Measurements from ENCODE around the gene NRXN3. TPM values are rescaled to one million over a fixed set of nuclear protein-coding genes. Genes with fewer than 3 reads are reported as not detected.

Gene NRXN3
- total RNA-seq, 1 donor from 2014 or later: 18.0 TPM

DNA sequence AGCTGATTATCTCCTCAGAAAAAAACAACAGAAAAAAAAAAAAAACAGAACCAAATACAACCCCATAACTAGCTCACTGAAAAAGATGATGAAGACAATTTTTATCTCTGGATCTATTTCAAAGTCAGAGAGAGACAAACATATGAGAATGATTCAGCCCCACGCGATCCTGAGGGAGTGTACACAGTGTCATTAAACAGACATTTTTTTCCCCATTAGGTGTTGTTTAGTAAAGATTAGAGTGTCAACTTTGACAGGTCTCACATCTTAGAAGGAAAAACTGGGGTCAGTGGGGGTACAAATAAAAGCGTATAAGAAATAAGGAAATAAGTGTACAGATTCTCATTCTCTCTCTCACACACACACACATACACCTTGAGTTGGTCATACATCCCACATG is 635.4 kb downstream of the NRXN3 start:
- H3K27me3 ChIP-seq (ENCODE audit: insufficient read depth, low read length): no peaks in the 10 kb centered on the region
- no peak overlapping the region for H3K27ac ChIP-seq (ENCODE audit: low read depth, low read length)
- no peak overlapping the region for H3K27ac Mint-ChIP-seq (ENCODE audit: unreplicated experiment)
- TF ChIP-seq, protein P1, sequence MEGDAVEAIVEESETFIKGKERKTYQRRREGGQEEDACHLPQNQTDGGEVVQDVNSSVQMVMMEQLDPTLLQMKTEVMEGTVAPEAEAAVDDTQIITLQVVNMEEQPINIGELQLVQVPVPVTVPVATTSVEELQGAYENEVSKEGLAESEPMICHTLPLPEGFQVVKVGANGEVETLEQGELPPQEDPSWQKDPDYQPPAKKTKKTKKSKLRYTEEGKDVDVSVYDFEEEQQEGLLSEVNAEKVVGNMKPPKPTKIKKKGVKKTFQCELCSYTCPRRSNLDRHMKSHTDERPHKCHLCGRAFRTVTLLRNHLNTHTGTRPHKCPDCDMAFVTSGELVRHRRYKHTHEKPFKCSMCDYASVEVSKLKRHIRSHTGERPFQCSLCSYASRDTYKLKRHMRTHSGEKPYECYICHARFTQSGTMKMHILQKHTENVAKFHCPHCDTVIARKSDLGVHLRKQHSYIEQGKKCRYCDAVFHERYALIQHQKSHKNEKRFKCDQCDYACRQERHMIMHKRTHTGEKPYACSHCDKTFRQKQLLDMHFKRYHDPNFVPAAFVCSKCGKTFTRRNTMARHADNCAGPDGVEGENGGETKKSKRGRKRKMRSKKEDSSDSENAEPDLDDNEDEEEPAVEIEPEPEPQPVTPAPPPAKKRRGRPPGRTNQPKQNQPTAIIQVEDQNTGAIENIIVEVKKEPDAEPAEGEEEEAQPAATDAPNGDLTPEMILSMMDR (IDR thresholded peaks at IDR 0.05; ENCODE audit: insufficient read depth, low read depth, low read length): no peak
- no peak for TF ChIP-seq EZH2 (IDR thresholded peaks at IDR 0.05; ENCODE audit: insufficient read depth, low read length)
- H3K9me3 ChIP-seq (ENCODE audit: insufficient read depth, low read depth, low read length): no peaks in the 10 kb centered on the region
- H3K9me3 Mint-ChIP-seq (ENCODE audit: unreplicated experiment): peaks cover 2% of the 10 kb centered on the region
- no peak for DNase-seq (ENCODE audit: low read depth)
- H3K4me1 Mint-ChIP-seq (ENCODE audit: low read depth, unreplicated experiment): no peaks in the 10 kb centered on the region
- no peaks in the 10 kb centered on the region for H3K4me1 ChIP-seq (ENCODE audit: insufficient read depth, low read length)
- no peaks in the 10 kb centered on the region for H3K36me3 ChIP-seq (ENCODE audit: insufficient read depth, low read length)
- no peak overlapping the region for H3K4me3 ChIP-seq (ENCODE audit: insufficient read depth, low read depth, low read length)
- H3K4me3 Mint-ChIP-seq (ENCODE audit: unreplicated experiment): no peak overlapping the region
- no peak overlapping the region for H3K4me2 ChIP-seq (ENCODE audit: low read length)
- H3K27me3 Mint-ChIP-seq (ENCODE audit: low read depth, unreplicated experiment): no peaks in the 10 kb centered on the region
- FAIRE-seq: no peak
- H3K9ac ChIP-seq (ENCODE audit: low read length): no peak overlapping the region
- no peaks in the 10 kb centered on the region for H3K36me3 Mint-ChIP-seq (ENCODE audit: low read depth, unreplicated experiment)
- H2AFZ ChIP-seq (ENCODE audit: low read depth, low read length): no peak overlapping the region
- no peaks in the 10 kb centered on the region for H3K79me2 ChIP-seq (ENCODE audit: insufficient read depth, low read length)
- no peaks in the 10 kb centered on the region for H4K20me1 ChIP-seq (ENCODE audit: insufficient read depth, low read length)

DNA sequence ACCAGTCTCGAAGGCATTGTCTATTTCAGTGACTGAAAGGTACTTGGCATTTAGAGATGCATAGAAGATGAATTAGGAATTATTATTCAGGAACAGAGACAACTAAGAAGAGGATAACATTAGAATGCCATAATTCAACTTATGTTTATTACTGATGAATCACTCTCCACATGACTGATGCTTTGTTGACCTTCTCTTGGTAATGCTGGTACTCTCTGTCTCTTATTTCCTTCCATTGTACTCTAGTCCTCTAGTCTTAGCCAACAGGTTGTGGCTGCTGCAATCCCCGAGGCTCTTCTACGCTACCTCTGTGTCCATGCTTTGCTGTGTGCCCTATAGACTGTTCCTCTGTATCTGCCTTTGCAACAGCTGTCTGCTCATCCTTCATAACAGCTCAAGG is 652.9 kb downstream of the NRXN3 start:
- FAIRE-seq: no peak
- Mint-ChIP-seq H3K27ac (ENCODE audit: unreplicated experiment) (no peak overlapping the region), H3K4me3 (ENCODE audit: unreplicated experiment) (no peak overlapping the region), H3K36me3 (ENCODE audit: low read depth, unreplicated experiment) (no peaks in the 10 kb centered on the region), H3K9me3 (ENCODE audit: unreplicated experiment) (no peaks in the 10 kb centered on the region), H3K27me3 (ENCODE audit: low read depth, unreplicated experiment) (no peaks in the 10 kb centered on the region), H3K4me1 (ENCODE audit: low read depth, unreplicated experiment) (no peaks in the 10 kb centered on the region)
- H3K4me1 ChIP-seq (ENCODE audit: insufficient read depth, low read length): no peaks in the 10 kb centered on the region
- H3K27me3 ChIP-seq (ENCODE audit: insufficient read depth, low read length): no peaks in the 10 kb centered on the region
- no peak for TF ChIP-seq EZH2 (IDR thresholded peaks at IDR 0.05; ENCODE audit: insufficient read depth, low read length)
- TF ChIP-seq, protein P1 (IDR thresholded peaks at IDR 0.05; ENCODE audit: insufficient read depth, low read depth, low read length): no peak
- no peak for DNase-seq (ENCODE audit: low read depth)
- H3K36me3 ChIP-seq (ENCODE audit: insufficient read depth, low read length): no peaks in the 10 kb centered on the region
- no peaks in the 10 kb centered on the region for H3K79me2 ChIP-seq (ENCODE audit: insufficient read depth, low read length)
- no peak overlapping the region for H3K4me3 ChIP-seq (ENCODE audit: insufficient read depth, low read depth, low read length)
- no peaks in the 10 kb centered on the region for H3K9me3 ChIP-seq (ENCODE audit: insufficient read depth, low read depth, low read length)
- no peak overlapping the region for H3K4me2 ChIP-seq (ENCODE audit: low read length)
- H2AFZ ChIP-seq (ENCODE audit: low read depth, low read length): no peak overlapping the region
- H4K20me1 ChIP-seq (ENCODE audit: insufficient read depth, low read length): no peaks in the 10 kb centered on the region
- H3K27ac ChIP-seq (ENCODE audit: low read depth, low read length): no peak overlapping the region
- no peak overlapping the region for H3K9ac ChIP-seq (ENCODE audit: low read length)

DNA sequence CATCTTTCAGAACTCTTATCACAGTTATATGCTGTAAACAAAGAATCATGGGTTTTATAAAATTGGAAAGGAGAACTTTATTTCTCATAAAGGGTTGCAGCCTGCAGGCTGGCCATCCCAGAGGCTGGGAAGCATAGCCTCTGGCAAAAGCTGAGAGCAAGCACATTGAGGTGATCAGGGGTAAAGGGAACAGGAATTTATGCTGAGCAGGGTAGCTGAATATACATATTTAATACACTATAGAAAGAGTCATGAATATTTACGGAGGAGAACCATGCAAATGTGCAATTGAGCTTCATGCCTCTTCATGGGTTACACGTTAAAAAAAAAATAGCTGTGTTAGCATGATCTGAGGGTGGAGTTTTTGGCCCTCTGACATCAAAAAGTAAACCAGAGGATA is 653.3 kb downstream of the NRXN3 start:
- H3K9ac ChIP-seq (ENCODE audit: low read length): no peak overlapping the region
- Mint-ChIP-seq H3K27me3 (ENCODE audit: low read depth, unreplicated experiment) (no peaks in the 10 kb centered on the region), H3K36me3 (ENCODE audit: low read depth, unreplicated experiment) (no peaks in the 10 kb centered on the region), H3K9me3 (ENCODE audit: unreplicated experiment) (no peaks in the 10 kb centered on the region), H3K27ac (ENCODE audit: unreplicated experiment) (no peak overlapping the region), H3K4me1 (ENCODE audit: low read depth, unreplicated experiment) (no peaks in the 10 kb centered on the region), H3K4me3 (ENCODE audit: unreplicated experiment) (no peak overlapping the region)
- H3K9me3 ChIP-seq (ENCODE audit: insufficient read depth, low read depth, low read length): no peaks in the 10 kb centered on the region
- FAIRE-seq (no peak), DNase-seq (ENCODE audit: low read depth) (no peak)
- H3K4me1 ChIP-seq (ENCODE audit: insufficient read depth, low read length): no peaks in the 10 kb centered on the region
- no peaks in the 10 kb centered on the region for H4K20me1 ChIP-seq (ENCODE audit: insufficient read depth, low read length)
- H3K4me3 ChIP-seq (ENCODE audit: insufficient read depth, low read depth, low read length): no peak overlapping the region
- TF ChIP-seq, protein P1 (IDR thresholded peaks at IDR 0.05; ENCODE audit: insufficient read depth, low read depth, low read length): no peak
- no peak for TF ChIP-seq EZH2 (IDR thresholded peaks at IDR 0.05; ENCODE audit: insufficient read depth, low read length)
- no peaks in the 10 kb centered on the region for H3K27me3 ChIP-seq (ENCODE audit: insufficient read depth, low read length)
- H3K27ac ChIP-seq (ENCODE audit: low read depth, low read length): no peak overlapping the region
- H3K36me3 ChIP-seq (ENCODE audit: insufficient read depth, low read length): no peaks in the 10 kb centered on the region
- H3K4me2 ChIP-seq (ENCODE audit: low read length): no peak overlapping the region
- no peaks in the 10 kb centered on the region for H3K79me2 ChIP-seq (ENCODE audit: insufficient read depth, low read length)
- H2AFZ ChIP-seq (ENCODE audit: low read depth, low read length): no peak overlapping the region

Measured in astrocyte (in vitro differentiated cells and primary cell).